ENCODE data around the gene BPIFA3.
"Not testable (repeated sequence)": the region's sequence is repeated elsewhere in the genome, so short reads cannot be mapped to it uniquely, and the experiment has no call there.

BPIFA3 gene

DNA sequence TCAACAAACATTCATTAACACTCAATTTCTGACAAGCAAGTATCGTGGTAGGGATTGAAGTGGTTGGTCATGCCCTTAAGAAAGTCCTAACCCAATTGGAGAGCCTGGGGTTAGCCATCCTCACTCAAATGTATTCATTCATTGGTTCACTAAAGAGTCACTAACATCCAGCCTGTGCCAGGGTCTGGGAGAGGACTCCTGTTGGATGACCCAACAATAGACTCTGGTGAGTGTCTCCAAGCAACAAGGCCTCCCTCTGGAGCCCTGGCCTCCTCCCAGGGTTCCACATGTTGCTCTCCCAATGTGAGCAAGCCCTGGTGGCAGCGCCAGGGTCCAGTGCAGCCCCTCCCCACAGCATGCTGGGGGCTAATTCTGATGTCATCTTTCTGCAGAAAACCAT is at the start of gene BPIFA3:
Gene BPIFA3 (plus strand): TSS at position 301 of the 400 bp plus-strand sequence. CDS start 185 bp downstream, outside the sequence.
- DNase-seq: no peak

DNA sequence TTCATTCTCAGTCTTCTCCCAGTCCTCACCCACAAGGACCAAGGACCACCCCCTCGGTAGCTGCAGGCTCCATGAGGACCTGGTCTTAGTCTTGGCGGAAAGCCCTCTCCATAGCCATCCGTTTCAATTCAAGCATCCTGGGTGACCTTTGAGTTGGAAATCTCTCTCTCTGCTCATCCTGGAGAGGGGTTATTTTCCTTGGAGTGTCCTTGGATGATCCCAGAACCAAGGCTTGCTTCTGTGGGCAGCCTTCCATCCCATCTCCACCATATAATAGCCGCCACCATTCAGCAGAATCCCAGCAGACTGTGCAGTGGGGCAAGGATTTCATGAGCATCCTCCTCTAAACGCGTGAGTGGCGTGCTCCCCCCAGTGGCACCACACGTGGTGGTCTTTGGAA is 49.3 kb upstream of the BPIFA3 start, which contains the start of gene BPIFA2:
Gene BPIFA2 (plus strand): TSS at position 301 of the 400 bp plus-strand sequence. CDS start 987 bp downstream, outside the sequence.
- DNase-seq: no peak

DNA sequence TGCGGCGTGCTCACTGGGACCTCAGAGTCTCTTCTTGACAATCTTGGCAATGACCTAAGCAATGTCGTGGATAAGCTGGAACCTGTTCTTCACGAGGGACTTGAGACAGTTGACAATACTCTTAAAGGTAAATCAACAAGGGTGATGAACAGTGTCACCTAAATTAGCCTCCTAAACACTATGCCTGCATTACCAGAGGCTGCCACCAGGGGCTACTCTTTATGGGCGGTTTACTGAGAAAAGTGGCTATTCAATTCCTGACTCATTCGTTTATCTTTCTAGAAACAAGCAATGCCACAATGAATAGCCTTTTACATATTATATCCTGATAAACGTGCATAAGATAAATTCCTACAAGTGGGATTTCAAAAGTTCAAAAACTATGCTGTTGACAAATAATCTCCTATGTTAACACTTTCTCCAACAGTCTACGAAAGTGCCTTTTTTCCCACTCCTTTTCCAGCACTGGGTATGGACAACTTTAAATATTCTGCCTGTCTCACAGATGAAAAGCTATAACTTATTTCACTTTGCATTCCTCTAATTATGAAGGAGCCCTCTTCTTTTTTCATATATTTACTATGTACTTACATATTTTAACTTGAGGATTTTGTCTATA is 47.9 kb upstream of the BPIFA3 start:
- DNase-seq: no peak

DNA sequence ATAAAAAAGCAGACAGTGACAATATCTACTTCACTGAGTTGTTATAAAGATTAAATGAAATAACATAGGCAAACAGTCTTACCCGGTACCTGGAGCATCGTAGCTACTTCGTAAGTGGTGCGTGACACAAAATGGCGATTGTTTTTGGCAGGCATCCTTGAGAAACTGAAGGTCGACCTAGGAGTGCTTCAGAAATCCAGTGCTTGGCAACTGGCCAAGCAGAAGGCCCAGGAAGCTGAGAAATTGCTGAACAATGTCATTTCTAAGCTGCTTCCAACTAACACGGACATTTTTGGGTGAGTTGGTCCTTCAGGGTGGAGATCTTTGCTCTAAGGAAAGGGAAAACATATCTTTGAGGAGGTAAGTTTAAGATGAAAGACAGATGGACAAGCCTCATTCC is 44.4 kb upstream of the BPIFA3 start:
- peak; percentile 32 for DNase-seq

DNA sequence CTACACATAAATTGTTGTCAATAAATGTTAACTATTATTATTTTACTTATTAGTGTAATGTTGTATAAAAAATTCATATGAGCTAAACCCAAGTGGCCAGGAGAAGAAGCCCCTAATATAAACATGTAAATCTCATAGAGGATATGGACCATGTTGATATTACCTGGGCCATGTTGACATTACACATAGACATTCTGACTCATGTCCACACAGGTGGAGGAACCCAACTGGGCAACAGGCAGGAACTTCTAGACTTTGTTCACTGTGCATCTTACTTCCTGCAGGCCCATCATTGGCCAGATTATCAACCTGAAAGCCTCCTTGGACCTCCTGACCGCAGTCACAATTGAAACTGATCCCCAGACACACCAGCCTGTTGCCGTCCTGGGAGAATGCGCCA is 42.0 kb upstream of the BPIFA3 start:
- DNase-seq: no peak

DNA sequence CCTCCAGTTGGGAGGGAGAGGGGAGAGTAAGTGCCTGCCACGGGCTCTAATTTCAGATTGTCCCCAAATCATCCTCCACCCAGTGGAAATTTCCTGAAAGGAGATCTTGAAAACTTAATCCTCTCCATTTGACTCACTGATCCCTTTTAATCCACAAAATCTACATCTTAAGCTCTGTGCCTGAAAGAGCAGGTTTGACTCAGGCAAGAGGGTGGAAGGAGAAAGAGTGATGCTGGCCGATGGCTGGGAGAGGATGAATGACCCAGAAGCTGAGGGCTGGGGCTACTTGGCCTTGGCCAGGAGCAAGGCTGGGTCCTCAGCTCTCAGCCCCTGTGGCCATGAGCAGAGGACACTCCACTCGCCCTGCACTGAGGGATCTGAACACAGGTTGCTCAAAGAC is 41.1 kb upstream of the BPIFA3 start:
- DNase-seq: no peak

DNA sequence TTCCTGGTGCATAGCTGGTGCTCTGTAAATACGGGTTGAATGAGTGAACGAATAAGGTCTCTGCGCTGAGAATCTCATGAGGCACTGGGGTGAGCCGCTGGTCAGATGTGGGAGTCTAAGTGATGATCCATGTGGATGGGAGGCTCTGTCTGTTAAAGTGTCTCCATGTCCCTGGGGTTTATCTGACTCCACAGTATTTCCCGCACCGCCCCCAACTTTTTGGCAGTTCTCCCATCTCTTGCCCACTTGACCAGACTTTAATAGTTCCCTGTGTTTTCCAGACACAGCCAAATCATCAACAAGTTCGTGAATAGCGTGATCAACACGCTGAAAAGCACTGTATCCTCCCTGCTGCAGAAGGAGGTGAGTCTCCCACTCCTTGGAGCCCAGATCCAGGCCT is 39.3 kb upstream of the BPIFA3 start:
- DNase-seq: no peak

DNA sequence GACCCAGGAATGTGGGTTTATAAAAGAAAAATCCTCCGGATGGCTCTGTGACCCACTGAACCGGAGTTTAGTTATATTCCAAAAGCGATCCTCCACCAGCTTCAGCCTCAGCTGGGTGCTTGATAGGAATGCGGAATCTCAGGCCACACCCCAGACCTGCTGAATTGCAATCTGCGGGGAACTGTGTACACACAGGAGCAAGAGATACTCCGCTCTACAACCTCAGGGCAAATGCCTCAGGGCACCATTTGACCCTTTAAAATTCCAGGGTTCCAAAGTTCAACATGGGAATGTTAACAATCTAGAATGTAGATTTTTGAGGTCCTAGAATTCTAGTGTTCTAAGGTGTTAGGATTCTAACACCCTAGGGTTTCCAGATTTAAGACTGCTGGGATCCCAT is 38.4 kb upstream of the BPIFA3 start:
- no peak for DNase-seq

DNA sequence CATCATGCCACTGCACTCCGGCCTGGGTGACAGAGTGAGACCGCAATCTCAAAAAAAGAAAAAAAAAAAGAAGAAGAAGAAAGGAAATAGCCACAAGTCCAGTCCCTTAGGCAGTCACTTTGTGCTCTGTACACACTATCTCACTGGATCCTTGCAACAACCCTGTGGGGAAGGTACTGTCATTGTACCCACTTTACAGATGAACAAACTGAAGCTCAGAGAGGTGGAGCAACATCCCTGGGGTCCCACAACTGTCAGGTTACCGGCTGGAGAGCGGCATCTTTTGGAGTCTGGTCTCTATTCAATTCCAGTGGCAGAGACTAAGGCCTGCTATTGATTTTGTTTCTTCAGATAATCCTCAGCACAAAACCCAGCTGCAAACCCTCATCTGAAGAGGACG is 37.0 kb upstream of the BPIFA3 start:
- no peak for DNase-seq

DNA sequence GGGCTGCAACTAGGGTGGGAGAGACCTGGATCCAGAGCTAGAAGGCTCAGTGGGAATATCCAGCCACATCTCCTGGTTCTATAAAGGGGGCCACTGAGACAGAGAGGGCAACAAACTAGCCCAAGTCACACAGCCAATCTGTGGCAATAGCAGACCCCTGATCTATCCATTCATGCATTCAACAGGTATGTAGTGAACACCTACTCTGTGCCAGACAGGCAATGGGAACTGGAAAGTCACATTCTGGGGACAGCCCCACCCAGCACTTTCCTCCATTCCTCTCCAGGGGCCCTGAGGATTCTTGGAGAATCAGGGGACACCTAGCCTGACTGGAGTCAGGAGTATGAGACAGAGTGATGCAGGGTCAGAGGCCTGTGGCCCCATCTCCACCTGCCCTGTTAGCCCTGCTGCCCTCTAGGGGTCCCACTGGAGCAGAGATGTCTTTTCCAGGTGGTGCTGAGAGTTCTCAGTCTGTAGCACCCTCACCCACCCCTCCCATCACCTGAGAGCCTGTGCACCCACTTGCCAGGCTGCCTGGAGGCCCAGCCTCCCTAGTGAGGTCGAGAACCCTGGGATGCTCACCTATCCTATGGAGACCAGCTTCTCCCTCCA is 35.6 kb upstream of the BPIFA3 start:
- DNase-seq: no peak

DNA sequence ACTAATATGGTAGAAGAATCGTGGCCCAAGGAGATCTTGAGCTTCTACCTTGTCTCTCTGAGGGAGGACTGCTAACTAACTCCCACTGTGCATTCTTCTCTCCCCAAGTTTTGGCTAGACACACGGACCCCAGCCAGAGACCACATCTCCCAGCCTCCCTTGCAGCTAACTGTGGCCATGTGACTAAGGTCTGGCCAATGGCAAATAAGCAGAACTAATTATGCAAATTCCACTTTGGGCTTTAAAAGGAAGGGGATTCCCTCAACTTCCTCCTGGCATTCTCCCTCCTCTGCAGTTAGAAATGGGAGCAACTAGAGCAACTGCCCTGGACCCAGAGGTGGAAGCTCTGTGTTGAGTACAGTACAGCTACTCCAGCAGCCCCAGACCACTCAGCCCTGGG is 33.8 kb upstream of the BPIFA3 start:
- DNase-seq: no peak

DNA sequence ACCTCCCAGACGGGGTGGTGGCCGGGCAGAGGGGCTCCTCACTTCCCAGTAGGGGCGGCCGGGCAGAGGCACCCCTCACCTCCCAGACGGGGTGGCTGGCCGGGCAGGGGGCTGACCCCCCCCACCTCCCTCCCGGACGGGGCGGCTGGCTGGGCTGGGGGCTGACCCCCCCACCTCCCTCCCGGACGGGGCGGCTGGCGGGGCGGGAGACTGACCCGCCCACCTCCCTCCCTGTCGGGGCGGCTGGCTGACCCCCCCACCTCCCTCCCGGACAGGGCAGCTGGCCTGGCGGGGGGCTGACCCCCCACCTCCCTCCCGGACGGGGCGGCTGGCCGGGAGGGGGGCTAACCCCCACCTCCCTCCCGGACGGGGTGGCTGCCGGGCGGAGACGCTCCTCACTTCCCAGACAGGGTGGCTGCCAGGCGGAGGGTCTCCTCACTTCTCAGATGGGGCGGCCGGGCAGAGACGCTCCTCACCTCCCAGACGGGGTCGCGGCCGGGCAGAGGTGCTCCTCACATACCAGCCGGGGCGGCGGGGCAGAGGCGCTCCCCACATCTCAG is 32.0 kb upstream of the BPIFA3 start:
- not testable (repeated sequence) for DNase-seq

DNA sequence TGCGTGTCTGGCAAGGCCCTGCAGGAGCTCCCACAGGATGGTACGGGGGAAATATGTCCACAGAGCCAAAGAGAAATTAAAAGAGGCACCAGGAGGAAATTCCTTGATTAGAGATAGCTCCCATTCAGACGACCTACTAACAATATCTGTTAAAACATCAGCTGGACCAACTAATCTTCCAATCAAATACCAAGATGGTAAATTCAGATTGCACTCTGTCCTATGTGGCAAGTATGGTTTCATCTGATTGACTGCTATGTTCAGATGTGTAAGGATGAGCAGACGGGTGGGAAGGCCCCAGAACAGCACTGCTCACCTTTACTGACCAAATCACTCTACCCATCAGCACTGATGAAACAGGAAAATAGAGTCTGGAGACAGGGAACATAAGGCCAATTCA is 29.7 kb upstream of the BPIFA3 start:
- no peak for DNase-seq

DNA sequence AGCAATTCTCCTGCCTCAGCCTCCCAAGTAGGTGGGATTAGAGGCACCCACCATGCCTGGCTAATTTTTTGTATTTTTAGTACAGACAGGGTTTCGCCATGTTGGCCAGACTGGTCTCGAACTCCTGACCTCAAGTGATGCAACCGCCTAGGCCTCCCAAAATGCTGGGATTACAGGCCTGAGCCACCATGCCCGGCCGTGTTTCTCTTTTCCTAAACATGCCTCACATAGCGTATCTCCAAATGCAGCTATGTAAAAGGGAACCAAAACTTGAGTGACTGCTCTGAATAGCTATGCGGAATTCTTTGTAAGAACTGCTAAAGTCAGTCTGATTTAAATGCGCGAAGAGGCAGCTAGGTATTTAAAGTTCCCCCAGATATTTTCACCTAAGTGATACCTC is 28.7 kb upstream of the BPIFA3 start:
- DNase-seq: no peak

DNA sequence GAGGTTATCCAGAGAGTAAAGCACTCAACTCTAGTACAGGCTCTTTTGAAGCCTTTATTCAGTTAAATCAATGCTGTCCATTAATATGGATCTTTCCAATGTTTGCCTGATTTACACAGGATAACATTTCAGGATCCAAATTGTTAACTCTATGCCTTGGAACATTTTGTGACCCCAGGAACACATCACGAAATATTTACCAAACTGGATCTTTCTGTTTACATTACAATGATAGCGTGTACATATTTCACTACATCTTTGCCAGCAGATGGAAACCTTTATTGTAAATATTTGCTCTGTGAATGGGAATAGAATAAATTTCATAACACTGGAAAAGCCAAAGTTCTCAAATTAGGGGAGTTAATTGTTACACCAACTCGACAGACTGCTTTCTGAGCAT is 25.7 kb upstream of the BPIFA3 start:
- no peak for DNase-seq

DNA sequence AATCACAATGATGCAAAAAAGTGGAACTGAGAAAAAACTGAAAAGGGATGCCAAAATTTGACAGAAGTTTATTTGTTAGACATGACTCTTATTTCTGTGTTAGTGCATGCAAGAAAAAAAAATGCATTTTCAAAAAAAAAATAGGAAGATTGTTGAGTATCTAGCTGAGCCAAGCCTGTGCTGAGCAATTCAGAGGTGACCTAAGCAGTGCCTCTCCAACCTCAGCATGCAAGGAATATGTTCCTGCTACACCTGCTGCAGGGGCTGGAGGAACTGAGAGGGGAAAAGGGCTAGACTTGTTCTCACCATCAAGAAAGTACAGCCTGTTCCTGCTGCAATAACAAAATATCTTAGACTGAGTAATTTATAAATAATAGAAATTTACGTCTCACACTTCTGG is 25.2 kb upstream of the BPIFA3 start:
- DNase-seq: no peak

DNA sequence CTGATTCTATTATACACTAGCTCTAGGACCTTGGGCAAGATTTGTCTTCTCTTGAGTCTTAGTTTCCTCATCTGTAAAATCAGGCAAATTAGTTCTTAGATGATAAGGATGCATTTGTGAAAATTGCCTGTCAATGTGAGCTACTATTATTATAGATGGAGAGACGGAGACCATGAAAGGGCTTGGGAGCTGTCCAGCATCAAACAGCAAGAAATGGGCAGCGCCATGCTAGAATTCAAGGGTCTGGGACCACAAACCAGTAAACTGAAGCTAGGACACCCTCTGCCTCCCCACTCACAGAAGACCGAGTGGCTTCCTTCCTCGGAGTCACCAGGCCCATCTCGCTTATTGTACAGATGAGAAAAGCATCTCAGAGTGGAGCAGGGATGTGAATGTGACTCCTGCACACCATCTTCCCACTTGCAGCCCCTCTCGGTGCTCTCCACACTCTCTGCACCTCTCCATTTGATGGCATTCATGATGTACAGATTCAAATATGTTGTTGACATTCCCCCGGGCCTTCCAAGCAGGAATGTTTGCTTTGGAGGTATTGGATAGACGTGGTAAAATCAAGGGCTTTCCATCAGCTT is 24.1 kb upstream of the BPIFA3 start:
- DNase-seq: no peak

DNA sequence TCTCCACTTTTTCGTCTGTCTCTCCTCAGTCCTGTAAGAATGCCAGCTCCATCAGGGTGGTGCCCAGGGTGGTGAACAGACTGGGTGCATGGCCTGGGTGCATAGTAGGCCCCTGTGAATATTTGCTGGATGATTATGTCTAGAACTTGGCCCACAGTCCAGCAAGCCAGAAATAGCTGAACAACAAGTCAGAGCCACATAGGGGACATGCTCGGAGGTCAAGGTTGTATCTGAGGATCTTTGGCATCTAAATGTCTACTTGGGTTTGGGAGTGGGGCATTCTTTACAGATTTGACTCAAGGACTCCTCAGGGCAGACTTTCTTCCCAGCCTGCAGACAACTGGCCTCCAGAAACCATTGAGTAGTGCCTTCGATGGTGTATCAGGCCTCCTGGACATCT is 18.1 kb upstream of the BPIFA3 start:
- no peak for DNase-seq

DNA sequence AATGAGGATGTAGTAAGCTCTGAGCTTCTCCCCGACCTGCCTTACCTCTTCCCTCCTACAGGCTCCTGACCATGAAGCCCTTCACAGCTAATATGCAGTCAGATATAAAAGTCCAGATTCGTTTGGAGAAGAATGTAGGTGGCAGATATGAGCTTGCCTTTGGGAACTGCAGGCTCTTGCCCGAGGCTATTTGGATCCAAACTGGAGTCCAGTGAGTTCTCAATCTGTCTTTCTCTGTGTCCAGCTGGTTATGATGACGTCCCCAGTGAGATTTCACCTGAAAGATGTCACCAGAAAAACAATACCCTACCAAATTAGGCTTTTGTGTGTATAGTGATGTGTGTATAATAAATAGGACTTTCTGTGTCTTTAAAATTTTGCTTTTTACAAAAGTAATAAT is 14.7 kb upstream of the BPIFA3 start:
- DNase-seq: no peak

DNA sequence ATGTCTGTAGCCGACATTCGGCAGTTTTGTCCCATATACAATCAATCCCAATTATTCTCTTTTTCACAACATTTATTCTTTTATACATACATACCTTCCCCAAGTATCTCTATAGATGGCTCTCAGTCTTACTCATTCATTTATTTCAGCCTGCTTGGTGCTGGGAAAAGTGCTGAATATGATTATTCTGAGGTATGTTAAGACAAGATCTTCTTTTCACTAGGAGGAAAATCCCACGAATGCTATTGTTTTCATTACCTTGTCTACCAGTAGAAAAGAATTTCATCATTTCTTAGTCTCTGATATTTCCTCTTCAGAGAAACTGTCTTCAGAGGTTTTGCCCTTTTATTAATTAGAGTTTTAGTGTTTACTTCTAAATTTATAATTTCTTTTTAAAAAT is 13.7 kb upstream of the BPIFA3 start:
- no peak for DNase-seq

DNA sequence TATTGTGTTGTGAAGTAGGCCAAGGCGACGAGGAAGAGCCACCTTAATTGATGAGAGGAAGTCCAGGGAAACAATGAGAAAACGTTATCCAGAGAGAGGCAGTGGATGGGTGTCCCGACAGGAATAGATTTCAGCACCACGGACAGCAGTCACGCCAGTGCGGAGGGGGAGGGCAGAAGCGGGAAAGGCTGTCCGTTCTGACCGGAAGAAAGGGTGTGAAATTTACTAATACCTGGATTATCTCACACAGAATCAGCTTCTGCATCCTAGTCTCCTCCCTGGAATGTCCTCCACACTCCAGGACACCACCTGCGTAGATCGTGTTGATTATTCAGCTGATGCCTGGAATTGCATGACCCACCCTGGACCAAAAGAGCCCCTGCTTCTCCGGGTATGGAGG is 7.4 kb upstream of the BPIFA3 start:
- no peak for DNase-seq

DNA sequence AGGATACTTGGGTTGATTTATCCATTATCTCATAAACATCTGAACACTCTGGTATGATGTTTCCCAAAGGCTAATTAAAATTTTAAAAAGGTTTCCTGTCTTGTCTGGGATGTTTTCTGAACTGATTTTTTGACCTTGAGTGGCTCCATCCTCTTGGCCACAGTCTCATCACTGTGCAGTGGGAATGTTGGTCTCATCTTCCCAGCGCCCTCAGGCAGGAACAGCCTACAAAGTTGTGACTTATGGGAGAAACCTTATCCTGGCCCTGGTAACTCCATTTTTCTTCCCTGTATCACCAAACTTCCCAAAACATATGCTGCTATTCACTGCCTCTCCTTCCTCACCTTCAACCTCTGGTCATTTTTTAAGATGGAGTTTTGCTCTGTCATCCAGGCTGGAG is 6.8 kb upstream of the BPIFA3 start:
- DNase-seq: no peak

DNA sequence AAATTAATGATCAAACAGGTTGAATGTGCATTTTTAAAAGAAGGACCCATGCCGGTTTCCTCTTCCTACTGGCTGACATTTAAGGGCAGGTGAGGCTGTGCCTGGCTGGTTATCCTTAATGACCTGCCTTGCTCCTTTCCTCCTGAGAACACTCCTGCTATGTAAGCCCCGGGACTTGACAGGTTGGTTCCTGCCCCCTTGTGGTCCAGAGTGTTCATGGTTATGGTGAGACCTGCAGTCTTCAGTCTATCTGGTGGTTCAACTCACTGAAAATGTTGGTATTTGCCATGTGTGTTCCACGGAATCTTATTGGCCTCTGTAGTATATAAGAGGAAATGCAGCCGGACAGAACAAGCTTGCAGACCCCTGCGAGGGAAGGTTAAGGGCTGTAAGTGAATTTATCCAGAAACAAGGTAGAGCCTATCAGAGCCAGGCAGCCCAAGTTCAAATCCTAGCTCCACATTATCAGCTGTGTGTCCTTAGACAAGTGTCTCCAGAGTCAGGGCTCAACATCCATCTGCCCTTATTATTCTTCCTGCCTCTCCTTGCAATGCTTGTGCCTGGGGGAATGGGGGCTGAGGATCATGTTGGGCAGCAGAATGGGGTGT is 5.2 kb upstream of the BPIFA3 start:
- DNase-seq: peak; percentile 45

DNA sequence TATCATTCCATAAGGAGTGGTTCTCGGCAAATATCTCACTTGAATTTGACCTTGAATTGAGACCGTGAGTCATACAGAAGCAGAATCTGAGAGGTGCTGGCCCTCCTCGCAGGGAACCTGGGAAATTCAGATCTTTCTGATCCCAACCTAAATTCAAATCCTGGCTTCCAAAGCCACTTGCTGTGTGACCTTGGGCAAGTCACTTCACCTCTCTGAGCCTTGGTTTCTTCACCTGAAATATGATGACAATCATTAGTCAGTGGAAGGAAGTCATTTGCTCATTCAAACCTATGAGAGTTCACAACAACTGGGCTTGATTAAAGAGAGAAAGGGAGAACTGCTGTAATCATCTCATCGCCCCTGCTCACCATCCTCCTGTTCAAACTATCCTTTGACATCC is 7.2 kb downstream of the BPIFA3 start:
- no peak for DNase-seq
